ENCODE data around the gene CEP63. TPM values are rescaled to one million over a fixed set of nuclear protein-coding genes. Genes with fewer than 3 reads are reported as not detected.

The CEP63 gene
- total and polyA plus RNA-seq, 2 of the 8 experiments (the other 6 are each of a cell fraction or from before 2014, with no cell fraction given), result 5.3 to 18.2 TPM

- CTCF ChIA-PET (ENCODE audit: partially characterized antibody), result interaction anchor here (0.6 to 4.3 kb wide), 5 partner anchors 18 to 21 kb away, joined by 3 to 25 read pairs (median 3); no protein-coding TSS in a partner anchor
- no peak overlapping the region for H4K5ac ChIP-seq (ENCODE audit: insufficient read length, low read depth, low read length)
- H3K79me2 ChIP-seq (ENCODE audit: control insufficient read depth in 1 of 2, insufficient read depth in 2 of 2, low read length in 2 of 2), result no peaks in the 10 kb centered on the region
- no peak overlapping the region for H4K8ac ChIP-seq (ENCODE audit: extremely low read depth, insufficient read depth, low read length)
- no peak overlapping the region for H3K27ac ChIP-seq (ENCODE audit: low read depth, low read length)
- 88% methylated on average over 3 of the region's 3 CpGs; no CpG with 5 or more reads in 1 of the 2 experiments for WGBS, 2 experiments (ENCODE audit: extremely low coverage in 1 of 2, insufficient coverage in 1 of 2, insufficient read length in 1 of 2, insufficient replicate concordance in 2 of 2, low coverage in 1 of 2, low lambda C conversion rate in 2 of 2, missing lambda C conversion rate in 1 of 2)
- H3K9ac ChIP-seq (replicated peaks in 1 of 4; ENCODE audit: extremely low read depth in 1 of 4, low read depth in 3 of 4, low read length in 3 of 4), result no peak overlapping the region
- H2BK120ac ChIP-seq (replicated peaks; ENCODE audit: low read depth, low read length), result no peak overlapping the region
- H3K36me3 ChIP-seq (ENCODE audit: control insufficient read depth in 2 of 4, insufficient read depth in 4 of 4, low read length in 3 of 4), result no peaks in the 10 kb centered on the region
- POLR2A ChIA-PET (ENCODE audit: partially characterized antibody), result no interaction called here
- no peaks in the 10 kb centered on the region for H3K79me1 ChIP-seq (ENCODE audit: low read depth, low read length)
- H2AFZ ChIP-seq (ENCODE audit: low read length), result no peak overlapping the region
- no peak overlapping the region for H3K14ac ChIP-seq (ENCODE audit: insufficient read length)
- no peak overlapping the region for H3K4ac ChIP-seq (replicated peaks; ENCODE audit: insufficient read length, low read depth, low read length)
- no peak overlapping the region for H3K4me2 ChIP-seq (ENCODE audit: insufficient read depth in 1 of 2, low read depth in 2 of 2, low read length in 2 of 2)
- H3K23me2 ChIP-seq (ENCODE audit: low read depth, low read length), result no peaks in the 10 kb centered on the region
- no peaks in the 10 kb centered on the region for H4K20me1 ChIP-seq (replicated peaks in 1 of 2; ENCODE audit: control insufficient read depth in 1 of 2, insufficient read depth in 2 of 2, low read length in 2 of 2)
- no peak for FAIRE-seq
- H3K4me3 ChIP-seq (ENCODE audit: extremely low read depth in 1 of 4, insufficient read depth in 2 of 4, low read depth in 3 of 4, low read length in 4 of 4), result no peak overlapping the region
- H2BK12ac ChIP-seq (ENCODE audit: low read depth, low read length), result no peak overlapping the region
- H2AK5ac ChIP-seq (ENCODE audit: low read depth, low read length), result no peak overlapping the region
- peaks cover 0 to 3% (median 0%) of the 10 kb centered on the region in 4 experiments; a peak in 1 of 7 replicates for H3K4me1 ChIP-seq (replicated peaks in 1 of 4; ENCODE audit: control insufficient read depth in 3 of 4, insufficient read depth in 4 of 4, low read length in 3 of 4)
- no peaks in the 10 kb centered on the region for H3K27me3 ChIP-seq (replicated peaks in 1 of 4; ENCODE audit: control insufficient read depth in 3 of 4, extremely low read depth in 1 of 4, insufficient read depth in 3 of 4, low read length in 3 of 4)
- no peak overlapping the region for H3K23ac ChIP-seq (ENCODE audit: insufficient read length)
- DNase-seq (ENCODE audit: low read depth in 1 of 2, low spot score in 2 of 2), result no peak
- H3K18ac ChIP-seq (ENCODE audit: extremely low read depth, low read length), result no peak overlapping the region
- no peak overlapping the region for H4K91ac ChIP-seq (replicated peaks; ENCODE audit: insufficient read length, low read length)
- H3K56ac ChIP-seq (replicated peaks; ENCODE audit: insufficient read length, low read depth, low read length), result no peak overlapping the region
- no peaks in the 10 kb centered on the region for H3K9me3 ChIP-seq (ENCODE audit: insufficient read depth in 2 of 2, low read depth in 1 of 2, low read length in 1 of 2)
- H2BK15ac ChIP-seq (ENCODE audit: low read length), result no peak overlapping the region
- no peak overlapping the region for H2BK20ac ChIP-seq (ENCODE audit: low read length)
- no peak for TF ChIP-seq KDM1A (IDR thresholded peaks at IDR 0.05; ENCODE audit: borderline replicate concordance, low read length)
- TF ChIP-seq KDM4A (IDR thresholded peaks at IDR 0.05; ENCODE audit: low read depth, low read length, severe bottlenecking), result no peak
- no peak for TF ChIP-seq EZH2 (IDR thresholded peaks at IDR 0.05; ENCODE audit: low read depth, low read length, severe bottlenecking)
- TF ChIP-seq E2F6 (IDR thresholded peaks at IDR 0.05), result no peak
- no peak for TF ChIP-seq CTBP2 (IDR thresholded peaks at IDR 0.05; ENCODE audit: borderline replicate concordance, insufficient read depth, insufficient read length, low read length)
- TF ChIP-seq RBBP5 (IDR thresholded peaks at IDR 0.05; ENCODE audit: borderline replicate concordance, low read depth, low read length), result no peak
- no peak for TF ChIP-seq RAD21 (IDR thresholded peaks at IDR 0.05 in 1 of 2, conservative IDR thresholded peaks at IDR 0.05 in 1 of 2; ENCODE audit: low read depth in 2 of 2, low read length in 2 of 2)
- TF ChIP-seq RXRA (IDR thresholded peaks at IDR 0.05; ENCODE audit: insufficient read depth, low read depth, low read length), result no peak
- TF ChIP-seq EGR1 (IDR thresholded peaks at IDR 0.05; ENCODE audit: borderline replicate concordance, low read depth, low read length), result no peak
- no peak overlapping the region for H2BK5ac ChIP-seq (ENCODE audit: low read depth, low read length)
These were observed 136.0 kb downstream of the CEP63 start for GRCh38 chr3:134621854-134622253.

Measured in H1 (cell line).